B cell (primary cell): ENCODE measurements around the gene OSBP2. TPM values are rescaled to one million over a fixed set of nuclear protein-coding genes. Genes with fewer than 3 reads are reported as not detected.
A peak's percentile ranks its signal among the peaks of the same experiment; 100 is the strongest.

ENCODE experiments used
- ATAC-seq: fragments of 200-7000 bp; cut with Tn5 transposase; one replicate; pipeline ENCODE4 v1.10.0; 2021; ENCODE audit warnings: low read depth, mild to moderate bottlenecking, moderate number of reproducible peaks, moderate library complexity
- CTCF ChIA-PET: fragments of 350-600 bp; sonication (Branson Sonifier 250); formaldehyde crosslinking; loops from one replicate; lab custom pipeline; 2021; ENCODE audit warnings: antibody characterized with exemption, inconsistent platforms; lab: Charles Lee
- POLR2A ChIA-PET: fragments of 350-600 bp; sonication (Branson Sonifier 250); formaldehyde crosslinking; loops from one replicate; lab custom pipeline; 2021; ENCODE audit warnings: antibody characterized with exemption; lab: Charles Lee
- DNase-seq: peaks from one replicate; pipeline ENCODE4 v3.0.0; 2013
- H2AFZ ChIP-seq: 2 replicates; pipeline ENCODE4 v1.6.1; 2012; ENCODE audit warnings: mild to moderate bottlenecking, low read depth, low read length; ENCODE audit not compliant: insufficient read depth, poor library complexity, severe bottlenecking
- H3K27ac ChIP-seq, 2 donors: 1 replicate in 1 of 2; 2 replicates in 1 of 2; pipeline ENCODE4 v1.5.1; 2012 to 2013; ENCODE audit warnings: low read length in 2 of 2, mild to moderate bottlenecking in 2 of 2, moderate library complexity in 1 of 2
- H3K27me3 ChIP-seq, 4 experiments: fragments of 200-600 bp in 1 of 4; sonication (generic) in 1 of 4; replicated peaks in 1 of 4; 1 replicate in 2 of 4; 2 replicates in 2 of 4; pipeline versions ENCODE4 v1.6.1 to v1.7.0; 2013 to 2016; ENCODE audit warnings: low read length in 3 of 4, mild to moderate bottlenecking in 2 of 4, mixed read lengths in 1 of 4, moderate library complexity in 1 of 4; ENCODE audit not compliant: insufficient read depth in 4 of 4, control insufficient read depth in 3 of 4; ENCODE audit errors: control extremely low read depth in 1 of 4
- H3K36me3 ChIP-seq, 2 experiments: replicated peaks in 1 of 2; 1 replicate in 1 of 2; 2 replicates in 1 of 2; pipeline versions ENCODE4 v1.6.1 to v1.7.1; 2013; ENCODE audit warnings: low read length in 1 of 2; ENCODE audit not compliant: insufficient read depth in 2 of 2, control insufficient read depth in 1 of 2; ENCODE audit errors: control extremely low read depth in 1 of 2, extremely low read depth in 1 of 2
- H3K4me1 ChIP-seq, 2 donors: fragments of 200-600 bp in 1 of 2; sonication (generic) in 1 of 2; 1 replicate in 1 of 2; 2 replicates in 1 of 2; pipeline versions ENCODE4 v1.5.1 to v1.6.1; 2013 to 2017; ENCODE audit warnings: low read length in 2 of 2; ENCODE audit not compliant: control insufficient read depth in 2 of 2, insufficient read depth in 2 of 2
- H3K4me2 ChIP-seq: replicated peaks from 2 replicates; pipeline ENCODE3; 2012; ENCODE audit warnings: mild to moderate bottlenecking, low read depth, low read length; ENCODE audit not compliant: poor library complexity, severe bottlenecking
- H3K4me3 ChIP-seq, 5 experiments: fragments of 200-600 bp in 1 of 5; sonication (generic) in 1 of 5; 1 replicate in 3 of 5; 2 replicates in 2 of 5; pipeline versions ENCODE4 v1.5.1 to v1.7.0; 2011 to 2016; ENCODE audit warnings: low read length in 4 of 5, mild to moderate bottlenecking in 4 of 5, low read depth in 2 of 5, control low read depth in 1 of 5, moderate library complexity in 1 of 5; ENCODE audit not compliant: insufficient read depth in 1 of 5; ENCODE audit errors: control extremely low read depth in 1 of 5, extremely low read depth in 1 of 5
- H3K79me2 ChIP-seq: fragments of 200-600 bp; sonication (generic); one replicate; pipeline ENCODE4 v1.6.0; 2016; ENCODE audit warnings: low read length; ENCODE audit not compliant: control insufficient read depth, insufficient read depth
- H3K9ac ChIP-seq: fragments of 200-600 bp; sonication (generic); 2 replicates; pipeline ENCODE4 v1.6.1; 2017; ENCODE audit warnings: mild to moderate bottlenecking, low read length, moderate library complexity
- H3K9me3 ChIP-seq, 3 donors: one replicate each; pipeline versions ENCODE4 v1.6.1 to v1.7.1; 2013; ENCODE audit warnings: low read length in 2 of 3; ENCODE audit not compliant: control insufficient read depth in 2 of 3, insufficient read depth in 1 of 3; ENCODE audit errors: control extremely low read depth in 1 of 3
- H4K20me1 ChIP-seq: 2 replicates; pipeline ENCODE4 v1.6.0; 2012; ENCODE audit warnings: mild to moderate bottlenecking, low read length; ENCODE audit not compliant: insufficient read depth, control insufficient read depth, poor library complexity, severe bottlenecking
- H3K27ac Mint-ChIP-seq: one replicate; pipeline ENCODE4 v1.8.0; 2021; ENCODE audit warnings: mixed read lengths
- H3K27me3 Mint-ChIP-seq: one replicate; pipeline ENCODE4 v1.8.0; 2021; ENCODE audit warnings: mixed read lengths
- H3K4me1 Mint-ChIP-seq: one replicate; pipeline ENCODE4 v1.8.0; 2021; ENCODE audit warnings: mixed read lengths
- H3K4me3 Mint-ChIP-seq: one replicate; pipeline ENCODE4 v1.8.0; 2021; ENCODE audit warnings: mixed read lengths
- H3K9me3 Mint-ChIP-seq: one replicate; pipeline ENCODE4 v1.8.0; 2022; ENCODE audit warnings: mixed read lengths; ENCODE audit not compliant: insufficient read depth
- EZH2 ChIP-seq: IDR thresholded peaks from 2 replicates; pipeline ENCODE4 v1.6.1; 2012; ENCODE audit warnings: borderline replicate concordance, low read depth, mild to moderate bottlenecking, moderate library complexity, low read length; ENCODE audit not compliant: insufficient read depth, poor library complexity, severe bottlenecking
- WGBS: methylation state at CpG from one replicate; pipeline ENCODE4 v1.1.5; 2013; ENCODE audit warnings: missing lambda C conversion rate; ENCODE audit not compliant: insufficient coverage; 5-methylcytosine and 5-hydroxymethylcytosine counted together
- intact Hi-C: fragments of 100-400 bp; cut with micrococcal nuclease; formaldehyde crosslinking; loops from one replicate; pipeline ENCODE4 v1.10.0; 2022
- polyA plus RNA-seq: library from polyadenylated mRNA; depleted of rRNA; stranded (reverse); fragments of >200 nt; gene quantifications from 2 replicates; pipeline ENCODE4 v1.2.3, GENCODE V29; 2012
- total RNA-seq, 2 donors: library from RNA; stranded (reverse); fragments of 120-200 nt in 1 of 2; gene quantifications; 1 replicate in 1 of 2; 2 replicates in 1 of 2; pipeline versions ENCODE4 v1.2.3 to v1.2.4, GENCODE V29; 2013 to 2022
- TF ChIP-seq, protein P1 (sequence below): fragments of 200-600 bp; IDR thresholded peaks from one replicate; pipeline ENCODE4 v1.8.0; 2022; ENCODE audit warnings: antibody characterized with exemption, mild to moderate bottlenecking

Gene OSBP2
- total and polyA plus RNA-seq, 2 donors (not counting 1 experiment from before 2014, with no cell fraction given), result 0.10 to 1.0 TPM

DNA sequence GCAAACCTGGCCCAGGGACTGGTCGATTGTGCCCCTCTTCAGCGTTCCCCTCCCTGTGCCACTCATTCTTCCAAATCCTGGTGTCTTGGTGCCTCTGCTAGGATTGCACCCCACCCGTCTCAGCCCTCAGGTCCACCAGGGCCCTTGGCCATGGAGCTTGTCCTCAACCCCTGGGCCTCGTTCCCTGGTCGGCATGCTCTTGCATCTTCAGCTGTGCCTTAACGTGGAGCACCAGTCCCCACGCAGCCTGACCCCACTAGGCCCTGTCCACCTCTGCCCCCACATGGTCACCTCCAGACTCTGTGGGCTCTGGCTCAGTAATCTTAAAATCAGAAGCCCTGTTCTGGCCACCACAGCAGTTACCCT, 61.1 kb downstream of the OSBP2 start:
- Mint-ChIP-seq H3K4me3 (no peak overlapping the region), H3K27ac (no peak overlapping the region), H3K27me3 (peaks cover 18% of the 10 kb centered on the region), H3K4me1 (no peaks in the 10 kb centered on the region), H3K9me3 (peaks cover 4% of the 10 kb centered on the region)
- H4K20me1 ChIP-seq, result no peaks in the 10 kb centered on the region
- H3K27ac ChIP-seq, result no peak overlapping the region
- CTCF ChIA-PET, result interaction anchor here (0.5 to 2.6 kb wide), 6 partner anchors 98 to 310 kb away, joined by 3 to 46 read pairs (median 3); partner anchors contain the start of genes SLC35E4 and TCN2
- 92% methylated on average over 7 of the region's 7 CpGs for WGBS
- H3K27me3 ChIP-seq, result peaks cover 0 to 2% (median 0%) of the 10 kb centered on the region in 4 experiments
- no peak for DNase-seq
- no peaks in the 10 kb centered on the region for H3K79me2 ChIP-seq
- ATAC-seq, result no peak
- no peak overlapping the region for H3K4me3 ChIP-seq
- peaks cover 0 to 6% (median 0%) of the 10 kb centered on the region in 3 donors for H3K9me3 ChIP-seq
- intact Hi-C loops, result no loop called here
- TF ChIP-seq, protein P1, sequence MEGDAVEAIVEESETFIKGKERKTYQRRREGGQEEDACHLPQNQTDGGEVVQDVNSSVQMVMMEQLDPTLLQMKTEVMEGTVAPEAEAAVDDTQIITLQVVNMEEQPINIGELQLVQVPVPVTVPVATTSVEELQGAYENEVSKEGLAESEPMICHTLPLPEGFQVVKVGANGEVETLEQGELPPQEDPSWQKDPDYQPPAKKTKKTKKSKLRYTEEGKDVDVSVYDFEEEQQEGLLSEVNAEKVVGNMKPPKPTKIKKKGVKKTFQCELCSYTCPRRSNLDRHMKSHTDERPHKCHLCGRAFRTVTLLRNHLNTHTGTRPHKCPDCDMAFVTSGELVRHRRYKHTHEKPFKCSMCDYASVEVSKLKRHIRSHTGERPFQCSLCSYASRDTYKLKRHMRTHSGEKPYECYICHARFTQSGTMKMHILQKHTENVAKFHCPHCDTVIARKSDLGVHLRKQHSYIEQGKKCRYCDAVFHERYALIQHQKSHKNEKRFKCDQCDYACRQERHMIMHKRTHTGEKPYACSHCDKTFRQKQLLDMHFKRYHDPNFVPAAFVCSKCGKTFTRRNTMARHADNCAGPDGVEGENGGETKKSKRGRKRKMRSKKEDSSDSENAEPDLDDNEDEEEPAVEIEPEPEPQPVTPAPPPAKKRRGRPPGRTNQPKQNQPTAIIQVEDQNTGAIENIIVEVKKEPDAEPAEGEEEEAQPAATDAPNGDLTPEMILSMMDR, result no peak
- no peak for TF ChIP-seq EZH2
- H3K4me2 ChIP-seq, result no peak overlapping the region
- H3K4me1 ChIP-seq, result no peaks in the 10 kb centered on the region
- H3K9ac ChIP-seq, result no peak overlapping the region
- H2AFZ ChIP-seq, result no peak overlapping the region
- no peaks in the 10 kb centered on the region for H3K36me3 ChIP-seq
- POLR2A ChIA-PET, result interaction anchor here (0.9 kb wide), 1 partner anchor 121 kb away, joined by 4 read pairs; no protein-coding TSS in a partner anchor

DNA sequence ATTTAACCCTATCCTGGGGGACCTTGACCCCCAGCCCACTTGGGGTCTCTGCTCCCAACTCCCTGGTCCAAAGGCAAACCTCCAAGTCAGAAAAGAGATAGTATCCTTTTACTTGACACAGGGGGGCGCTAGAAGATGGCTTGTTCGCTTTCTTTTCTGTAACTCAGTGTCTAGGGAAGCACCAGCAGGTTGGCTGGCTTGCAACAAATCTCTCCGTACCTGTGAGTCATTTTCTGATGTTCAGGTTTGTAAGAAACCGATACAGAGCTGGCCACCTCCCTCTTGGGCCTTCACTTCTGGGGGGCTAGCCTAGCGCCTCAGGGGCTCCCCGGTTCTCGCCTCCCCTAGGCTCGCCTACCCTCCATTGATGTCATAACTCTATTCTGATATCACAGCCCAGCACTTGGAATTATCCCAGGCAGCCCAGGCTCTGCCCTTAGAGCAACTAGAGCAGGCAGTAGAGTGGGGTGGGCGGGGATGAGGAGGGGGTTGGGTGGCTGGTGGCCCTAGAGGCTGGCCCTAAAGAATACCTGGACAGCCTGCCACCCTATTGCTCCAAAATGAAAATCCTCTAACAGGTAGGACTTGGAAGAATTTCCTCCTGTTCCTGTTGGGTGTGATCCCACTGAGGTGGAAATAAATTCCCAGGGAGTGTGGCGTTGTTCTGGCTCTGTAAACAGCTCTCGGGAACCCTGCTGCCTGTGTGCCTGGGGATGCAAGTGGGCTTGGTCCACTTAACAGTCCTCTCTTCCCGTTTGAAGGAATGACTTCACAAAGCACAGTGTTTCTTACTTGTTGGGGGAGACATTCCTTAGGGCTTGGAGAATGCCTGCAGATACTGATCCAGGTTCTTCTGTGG, 69.4 kb downstream of the OSBP2 start:
- CTCF ChIA-PET, result interaction anchor here (0.6 to 1.4 kb wide), 5 partner anchors 9 to 129 kb away, joined by 3 read pairs; no protein-coding TSS in a partner anchor
- H2AFZ ChIP-seq, result no peak overlapping the region
- no peak overlapping the region for H3K9ac ChIP-seq
- no peak overlapping the region for H3K4me2 ChIP-seq
- no peaks in the 10 kb centered on the region for H3K27me3 ChIP-seq
- Mint-ChIP-seq H3K4me3 (no peak overlapping the region), H3K27me3 (peaks cover 3% of the 10 kb centered on the region), H3K27ac (no peak overlapping the region), H3K4me1 (no peaks in the 10 kb centered on the region), H3K9me3 (no peaks in the 10 kb centered on the region)
- WGBS, result 49% methylated on average over 6 of the region's 12 CpGs
- no peaks in the 10 kb centered on the region for H4K20me1 ChIP-seq
- H3K4me1 ChIP-seq, result no peaks in the 10 kb centered on the region
- intact Hi-C loops, result loop anchor here (5.0 kb wide), 1 partner anchor 323 kb away; no protein-coding TSS in a partner anchor
- TF ChIP-seq, protein P1, result peak; percentile 56
- TF ChIP-seq EZH2, result no peak
- H3K36me3 ChIP-seq, result no peaks in the 10 kb centered on the region
- ATAC-seq, result no peak
- H3K4me3 ChIP-seq, result no peak overlapping the region
- no peak overlapping the region for H3K27ac ChIP-seq
- DNase-seq, result peak; percentile 56
- H3K9me3 ChIP-seq, result no peaks in the 10 kb centered on the region
- no peaks in the 10 kb centered on the region for H3K79me2 ChIP-seq
- POLR2A ChIA-PET, result no interaction called here
